Dendritic cell treated with granulocyte-macrophage colony-stimulating factor and Interleukin-4, amounts not matched to agents 40 ng/mL and 50 ng/mL, for 4 days (primary cell): ENCODE data around the gene RND2.

ENCODE experiments used
- H3K27ac Mint-ChIP-seq: one replicate; pipeline ENCODE4 v1.8.0; 2022; ENCODE audit warnings: mild to moderate bottlenecking, mixed read lengths
- H3K27me3 Mint-ChIP-seq: one replicate; pipeline ENCODE4 v1.8.0; 2022; ENCODE audit warnings: mild to moderate bottlenecking, mixed read lengths
- H3K36me3 Mint-ChIP-seq: one replicate; pipeline ENCODE4 v1.8.0; 2022; ENCODE audit warnings: low read depth, mixed read lengths
- H3K4me1 Mint-ChIP-seq: one replicate; pipeline ENCODE4 v1.8.0; 2022; ENCODE audit warnings: low read depth, mixed read lengths
- H3K4me3 Mint-ChIP-seq: one replicate; pipeline ENCODE4 v1.8.0; 2022; ENCODE audit warnings: mild to moderate bottlenecking, moderate library complexity, mixed read lengths
- H3K9me3 Mint-ChIP-seq: one replicate; pipeline ENCODE4 v1.8.0; 2022; ENCODE audit warnings: mixed read lengths
- intact Hi-C: fragments of 100-400 bp; cut with micrococcal nuclease; formaldehyde crosslinking; loops from one replicate; pipeline ENCODE4 v1.15.0; 2022

RND2 gene

DNA sequence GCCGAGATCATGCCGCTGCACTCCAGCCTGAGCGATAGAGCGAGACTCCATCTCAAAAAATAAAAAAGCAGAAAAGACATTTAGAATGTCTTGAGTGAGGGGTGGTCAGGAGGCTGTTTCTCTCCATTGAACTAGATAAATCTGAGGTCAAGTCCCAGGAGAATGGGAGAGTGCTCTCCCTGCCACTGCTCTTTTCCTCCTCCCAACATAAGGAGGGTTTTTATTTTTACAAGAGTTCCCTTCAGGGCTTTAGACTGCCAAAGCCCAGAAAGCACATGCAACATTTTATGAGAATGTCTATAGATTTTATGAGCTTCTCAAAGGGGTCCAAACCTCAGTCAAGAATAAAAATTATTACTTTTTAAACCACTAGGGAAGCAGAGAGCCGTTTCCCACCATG lies 1.6 kb downstream of the RND2 start:
- no peak overlapping the region for H3K27ac Mint-ChIP-seq
- no peak overlapping the region for H3K4me3 Mint-ChIP-seq
- H3K4me1 Mint-ChIP-seq, result peaks cover 26% of the 10 kb centered on the region
- intact Hi-C loops, result no loop called here
- peaks cover 7% of the 10 kb centered on the region for H3K36me3 Mint-ChIP-seq
- H3K9me3 Mint-ChIP-seq, result no peaks in the 10 kb centered on the region
- peaks cover 16% of the 10 kb centered on the region for H3K27me3 Mint-ChIP-seq

DNA sequence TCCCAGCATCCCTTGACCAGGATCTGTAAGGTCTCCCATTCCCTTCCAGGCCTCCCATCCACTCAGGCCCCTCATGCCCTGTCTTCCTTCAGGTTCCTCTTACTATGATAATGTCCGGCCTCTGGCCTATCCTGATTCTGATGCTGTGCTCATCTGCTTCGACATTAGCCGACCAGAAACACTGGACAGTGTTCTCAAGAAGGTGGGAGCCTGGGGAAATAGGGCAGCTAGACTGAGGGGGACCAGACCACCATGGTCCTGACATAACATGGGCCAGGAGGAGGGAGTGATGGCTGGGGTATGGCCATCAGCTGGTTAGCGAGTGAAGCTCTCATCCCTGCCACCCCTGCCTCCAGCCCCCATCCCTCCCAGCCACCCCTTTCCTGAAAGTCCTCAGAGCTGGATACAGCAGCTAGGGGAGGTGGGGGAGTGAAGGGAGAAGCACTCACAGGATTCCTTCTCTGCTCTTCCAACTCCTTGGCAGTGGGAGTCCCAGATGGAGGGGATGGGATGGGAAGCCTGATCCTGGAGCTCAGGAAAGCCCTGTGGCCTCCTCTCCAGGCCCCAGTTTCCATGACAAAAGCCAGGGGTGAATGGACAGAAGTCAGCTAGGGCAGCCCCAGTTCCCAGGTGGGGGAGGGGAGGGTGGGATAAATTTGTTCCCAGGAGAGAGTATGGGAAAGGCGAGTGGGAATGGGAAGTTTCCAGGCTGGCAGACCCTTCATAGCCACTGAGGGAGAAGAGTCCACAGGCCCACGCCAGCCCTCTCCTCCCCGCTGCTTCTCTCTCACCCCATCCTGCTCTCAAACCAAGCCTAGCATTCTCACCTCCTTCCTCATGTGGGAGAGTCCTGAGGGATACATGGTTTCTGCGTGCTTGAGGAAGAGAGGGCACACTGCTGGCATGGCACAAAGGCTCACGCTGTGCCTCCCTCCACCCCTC lies 2.3 kb downstream of the RND2 start:
- peaks cover 16% of the 10 kb centered on the region for H3K27me3 Mint-ChIP-seq
- no peaks in the 10 kb centered on the region for H3K36me3 Mint-ChIP-seq
- H3K27ac Mint-ChIP-seq, result no peak overlapping the region
- intact Hi-C loops, result no loop called here
- no peak overlapping the region for H3K4me3 Mint-ChIP-seq
- peaks cover 26% of the 10 kb centered on the region for H3K4me1 Mint-ChIP-seq
- H3K9me3 Mint-ChIP-seq, result no peaks in the 10 kb centered on the region

- H3K4me1 Mint-ChIP-seq, result peaks cover 26% of the 10 kb centered on the region
- peaks cover 16% of the 10 kb centered on the region for H3K27me3 Mint-ChIP-seq
- H3K27ac Mint-ChIP-seq, result no peak overlapping the region
- no peaks in the 10 kb centered on the region for H3K36me3 Mint-ChIP-seq
- intact Hi-C loops, result no loop called here
- no peak overlapping the region for H3K4me3 Mint-ChIP-seq
- no peaks in the 10 kb centered on the region for H3K9me3 Mint-ChIP-seq
Observed at GRCh38 chr17:43028221-43028861, 3.3 kb downstream of the RND2 start.

GRCh38 chr17:43030137-43030767 lies 5.2 kb downstream of the RND2 start:
- H3K27me3 Mint-ChIP-seq, result peaks cover 6% of the 10 kb centered on the region
- intact Hi-C loops, result no loop called here
- H3K9me3 Mint-ChIP-seq, result no peaks in the 10 kb centered on the region
- peaks cover 15% of the 10 kb centered on the region for H3K4me1 Mint-ChIP-seq
- no peak overlapping the region for H3K4me3 Mint-ChIP-seq
- no peaks in the 10 kb centered on the region for H3K36me3 Mint-ChIP-seq
- H3K27ac Mint-ChIP-seq, result no peak overlapping the region

GRCh38 chr17:43031666-43032065 lies 6.6 kb downstream of the RND2 start:
- Mint-ChIP-seq H3K27me3 (peaks cover 3% of the 10 kb centered on the region), H3K4me1 (peaks cover 12% of the 10 kb centered on the region), H3K27ac (no peak overlapping the region), H3K4me3 (no peak overlapping the region), H3K36me3 (no peaks in the 10 kb centered on the region), H3K9me3 (no peaks in the 10 kb centered on the region)
- intact Hi-C loops, result no loop called here

- no peak overlapping the region for H3K27ac Mint-ChIP-seq
- H3K36me3 Mint-ChIP-seq, result no peaks in the 10 kb centered on the region
- H3K9me3 Mint-ChIP-seq, result no peaks in the 10 kb centered on the region
- intact Hi-C loops, result no loop called here
- no peaks in the 10 kb centered on the region for H3K27me3 Mint-ChIP-seq
- peaks cover 2% of the 10 kb centered on the region for H3K4me1 Mint-ChIP-seq
- H3K4me3 Mint-ChIP-seq, result no peak overlapping the region
Observed at GRCh38 chr17:43033948-43034881, 9.2 kb downstream of the RND2 start.

DNA sequence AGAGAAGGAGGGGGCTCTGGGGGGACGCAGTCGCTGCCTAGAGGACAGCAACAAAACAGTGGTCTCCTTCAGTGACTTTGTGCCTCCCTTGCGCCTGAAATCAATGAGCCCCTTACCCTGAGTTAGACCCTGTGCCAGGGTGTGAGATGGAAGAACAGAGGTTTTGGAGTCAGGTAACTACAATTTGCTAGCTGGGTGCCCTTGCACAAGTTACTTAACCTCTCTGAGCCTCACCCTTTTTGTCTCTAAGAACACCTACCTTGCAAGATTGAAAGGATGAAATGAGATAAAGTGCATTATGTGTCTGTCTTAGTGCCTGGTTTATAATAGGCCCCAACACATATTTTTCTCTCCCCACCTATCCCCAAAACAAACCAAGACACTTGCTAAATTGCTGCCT lies 9.9 kb downstream of the RND2 start:
- no peaks in the 10 kb centered on the region for H3K36me3 Mint-ChIP-seq
- no peaks in the 10 kb centered on the region for H3K27me3 Mint-ChIP-seq
- intact Hi-C loops, result no loop called here

DNA sequence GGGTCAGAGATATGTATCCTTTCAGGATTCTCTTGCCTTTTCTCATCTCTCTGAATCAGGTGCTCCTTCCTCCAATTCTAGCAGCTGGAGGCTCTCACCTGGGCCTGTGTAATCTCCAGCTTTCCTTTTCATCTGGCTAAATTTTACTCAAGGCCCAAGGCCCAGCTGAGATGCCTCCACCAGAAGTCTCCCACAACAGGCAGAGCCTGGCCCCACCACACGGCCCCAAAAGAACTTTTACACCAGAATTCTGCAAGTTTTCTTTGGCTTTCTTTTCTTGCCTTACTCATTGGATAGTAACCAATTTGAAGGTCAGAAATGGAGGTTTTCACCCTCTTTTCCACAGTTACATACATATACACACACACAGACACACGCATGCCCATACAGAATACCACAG lies 14.6 kb downstream of the RND2 start:
- H3K4me1 Mint-ChIP-seq, result no peaks in the 10 kb centered on the region
- no peaks in the 10 kb centered on the region for H3K27me3 Mint-ChIP-seq
- intact Hi-C loops, result no loop called here
- H3K27ac Mint-ChIP-seq, result no peak overlapping the region
- H3K9me3 Mint-ChIP-seq, result no peaks in the 10 kb centered on the region
- H3K36me3 Mint-ChIP-seq, result no peaks in the 10 kb centered on the region
- H3K4me3 Mint-ChIP-seq, result no peak overlapping the region

More for the DNA sequence above, 9.9 kb downstream of the RND2 start:
- no peak overlapping the region for H3K4me3 Mint-ChIP-seq
- no peaks in the 10 kb centered on the region for H3K9me3 Mint-ChIP-seq
- no peaks in the 10 kb centered on the region for H3K4me1 Mint-ChIP-seq
- H3K27ac Mint-ChIP-seq, result no peak overlapping the region

DNA sequence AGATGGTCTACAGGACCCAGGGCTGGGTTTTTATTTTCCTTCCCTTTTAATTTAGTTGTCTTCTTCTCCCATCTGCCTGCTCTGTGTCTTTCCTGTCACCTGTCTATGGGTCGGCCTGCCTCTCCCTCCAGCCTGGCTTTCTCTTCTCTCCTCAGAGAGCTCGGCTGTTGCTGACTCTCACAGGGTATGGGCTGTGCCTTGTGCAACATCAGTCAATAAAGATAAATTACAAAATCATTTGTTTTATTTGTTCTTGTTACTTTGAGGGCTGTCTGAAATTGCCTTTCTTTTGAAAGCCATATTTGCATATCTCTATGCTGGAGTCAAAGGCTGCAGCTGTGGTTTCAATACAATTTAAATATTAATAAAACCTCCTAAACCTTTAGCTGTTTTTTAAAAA lies 15.6 kb downstream of the RND2 start:
- Mint-ChIP-seq H3K36me3 (no peaks in the 10 kb centered on the region), H3K27ac (no peak overlapping the region), H3K9me3 (no peaks in the 10 kb centered on the region), H3K4me1 (no peaks in the 10 kb centered on the region), H3K27me3 (no peaks in the 10 kb centered on the region), H3K4me3 (no peak overlapping the region)
- intact Hi-C loops, result no loop called here

DNA sequence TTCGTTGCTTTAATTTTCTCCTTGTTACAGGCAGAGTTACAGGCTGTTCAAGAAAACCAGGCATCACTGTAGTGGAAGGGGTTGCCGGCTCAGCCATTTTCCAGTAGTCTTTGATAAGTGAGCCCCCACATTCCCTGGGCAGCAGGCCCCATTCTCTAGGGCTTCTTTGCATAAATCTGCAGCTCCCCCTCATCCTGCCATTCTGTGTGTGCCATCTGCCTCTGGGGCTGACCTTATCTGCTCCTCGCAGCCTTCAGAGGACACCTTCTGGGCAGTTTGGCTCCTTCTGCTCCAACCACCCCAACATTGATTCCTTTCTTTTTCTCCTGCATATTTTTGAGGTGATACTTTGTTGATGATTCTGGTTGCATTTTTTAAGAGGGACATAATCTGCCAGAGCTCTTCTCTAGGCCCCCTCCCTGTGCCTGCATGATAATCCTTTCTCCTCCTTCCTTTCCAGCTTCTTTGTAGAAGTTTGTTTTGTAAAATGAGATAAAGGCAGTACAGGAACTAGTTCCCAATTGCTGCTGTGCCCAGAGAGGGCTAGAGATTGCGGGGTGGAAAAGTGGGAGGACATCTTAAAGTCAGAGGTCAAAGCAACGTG lies 17.1 kb downstream of the RND2 start:
- no peak overlapping the region for H3K27ac Mint-ChIP-seq
- H3K36me3 Mint-ChIP-seq, result no peaks in the 10 kb centered on the region
- H3K9me3 Mint-ChIP-seq, result no peaks in the 10 kb centered on the region
- no peaks in the 10 kb centered on the region for H3K27me3 Mint-ChIP-seq
- intact Hi-C loops, result no loop called here
- no peak overlapping the region for H3K4me3 Mint-ChIP-seq
- H3K4me1 Mint-ChIP-seq, result no peaks in the 10 kb centered on the region

GRCh38 chr17:43043307-43043706 lies 18.3 kb downstream of the RND2 start:
- H3K4me3 Mint-ChIP-seq, result no peak overlapping the region

DNA sequence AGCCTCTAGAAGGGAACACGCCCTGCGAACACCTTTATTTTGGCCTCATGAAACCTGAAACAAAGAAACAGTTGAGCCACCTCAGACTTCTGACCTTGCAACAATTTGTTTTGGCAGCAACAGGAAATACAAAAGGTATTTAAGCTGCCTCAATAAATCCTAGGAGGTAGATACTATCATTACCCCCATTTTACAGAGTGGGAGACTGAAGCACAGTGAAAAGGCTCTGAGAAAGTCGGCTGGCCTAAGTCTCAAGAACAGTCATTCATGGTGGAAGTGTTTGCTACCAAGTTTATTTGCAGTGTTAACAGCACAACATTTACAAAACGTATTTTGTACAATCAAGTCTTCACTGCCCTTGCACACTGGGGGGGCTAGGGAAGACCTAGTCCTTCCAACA lies 19.0 kb downstream of the RND2 start:
- peaks cover 9% of the 10 kb centered on the region for H3K36me3 Mint-ChIP-seq
- H3K27ac Mint-ChIP-seq, result no peak overlapping the region
- intact Hi-C loops, result no loop called here
- H3K4me1 Mint-ChIP-seq, result no peaks in the 10 kb centered on the region
- H3K4me3 Mint-ChIP-seq, result no peak overlapping the region
- H3K9me3 Mint-ChIP-seq, result no peaks in the 10 kb centered on the region
- H3K27me3 Mint-ChIP-seq, result no peaks in the 10 kb centered on the region

More at GRCh38 chr17:43043307-43043706, 18.3 kb downstream of the RND2 start:
- H3K27me3 Mint-ChIP-seq, result no peaks in the 10 kb centered on the region
- H3K36me3 Mint-ChIP-seq, result peaks cover 4% of the 10 kb centered on the region
- intact Hi-C loops, result no loop called here
- no peak overlapping the region for H3K27ac Mint-ChIP-seq
- H3K4me1 Mint-ChIP-seq, result no peaks in the 10 kb centered on the region
- no peaks in the 10 kb centered on the region for H3K9me3 Mint-ChIP-seq

- Mint-ChIP-seq H3K4me1 (no peaks in the 10 kb centered on the region), H3K27ac (no peak overlapping the region), H3K9me3 (no peaks in the 10 kb centered on the region), H3K27me3 (no peaks in the 10 kb centered on the region), H3K36me3 (peaks cover 47% of the 10 kb centered on the region), H3K4me3 (no peak overlapping the region)
- intact Hi-C loops, result no loop called here
Observed at GRCh38 chr17:43051969-43052368, 26.9 kb downstream of the RND2 start.
